HG03280 (cell line): Measurements from ENCODE around the gene ANTXRL.
"Not testable (repeated sequence)": the region's sequence is repeated elsewhere in the genome, so short reads cannot be mapped to it uniquely, and the experiment has no call there.

Experiments used
- ATAC-seq: cut with Tn5 transposase; IDR thresholded peaks from one replicate; pipeline ENCODE4 v1.9.1; 2021; ENCODE audit warnings: mild to moderate bottlenecking, moderate library complexity; ENCODE audit not compliant: unreplicated experiment

The ANTXRL gene

DNA sequence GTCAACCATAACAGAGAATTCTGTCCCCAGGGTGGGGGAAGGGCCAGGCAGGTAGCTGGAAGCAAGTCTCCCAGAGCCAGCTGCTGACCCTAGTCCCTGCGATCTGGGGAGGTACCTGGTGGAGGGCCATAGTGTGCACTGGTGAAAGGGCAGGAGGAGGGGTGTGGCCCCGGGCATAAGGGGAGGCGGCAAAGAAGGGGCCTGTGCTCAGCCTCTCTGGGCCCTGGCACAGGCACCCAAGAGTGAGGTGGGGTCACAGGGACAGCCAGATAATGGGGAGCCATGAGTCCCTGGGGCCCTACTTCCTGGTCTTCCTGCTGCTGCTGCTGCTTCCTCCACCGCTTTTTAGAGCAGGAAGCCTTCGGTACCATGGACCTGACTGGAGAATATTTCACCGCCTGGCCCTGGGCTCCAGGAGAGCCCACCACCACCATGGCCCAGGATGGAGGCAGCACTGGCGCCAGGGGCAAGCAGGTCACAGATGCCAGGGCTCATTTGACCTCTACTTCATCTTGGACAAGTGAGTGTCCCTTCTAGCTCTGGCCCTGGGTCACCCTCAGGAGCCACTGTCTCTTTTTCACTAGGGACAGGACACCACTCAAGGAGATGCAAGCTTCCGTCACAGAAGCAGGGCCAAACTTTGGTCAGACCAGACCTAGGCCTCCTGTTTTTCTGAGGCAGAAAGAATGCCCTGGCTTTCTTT is at the start of gene ANTXRL:
ANTXRL (plus strand) TSS at position 7 of the 703 bp plus-strand sequence; CDS start at position 273, 266 bp downstream.
- ATAC-seq, result no peak

DNA sequence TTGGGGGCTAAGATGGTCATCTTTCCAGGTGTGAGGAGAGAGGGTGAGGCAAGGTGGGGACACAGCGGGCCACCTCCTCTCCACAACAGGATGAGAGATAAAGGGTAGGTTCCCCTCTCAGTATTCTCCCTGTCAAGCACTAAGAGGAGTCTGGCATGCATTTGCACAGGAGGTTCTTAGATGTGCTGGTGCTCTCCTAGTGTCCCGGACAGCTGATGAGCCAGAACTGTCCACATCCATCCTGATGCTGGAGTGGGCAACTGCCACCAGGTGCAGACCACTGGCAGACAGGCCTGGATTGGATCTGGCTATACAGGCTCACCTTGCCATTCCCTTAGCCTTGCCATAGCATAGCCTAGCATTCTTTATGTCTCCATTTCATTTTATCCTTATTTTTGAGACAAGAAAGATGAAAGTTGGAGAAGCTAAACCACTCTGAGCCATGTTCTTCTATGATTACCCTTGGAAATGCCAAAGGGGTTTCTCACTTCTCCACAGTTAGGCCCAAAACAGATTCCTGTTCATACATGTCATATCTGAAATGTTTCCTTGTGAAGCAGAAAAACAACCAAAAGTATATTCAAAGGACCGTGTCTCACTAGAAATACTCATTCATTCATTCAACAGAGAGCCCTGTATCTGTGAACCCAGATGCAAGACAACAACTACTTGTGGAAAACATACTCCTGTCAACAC is 48.8 kb upstream of the ANTXRL start:
- ATAC-seq, result no peak

GRCh38 chr10:46239247-46239646 is 47.5 kb upstream of the ANTXRL start:
- ATAC-seq, result no peak

DNA sequence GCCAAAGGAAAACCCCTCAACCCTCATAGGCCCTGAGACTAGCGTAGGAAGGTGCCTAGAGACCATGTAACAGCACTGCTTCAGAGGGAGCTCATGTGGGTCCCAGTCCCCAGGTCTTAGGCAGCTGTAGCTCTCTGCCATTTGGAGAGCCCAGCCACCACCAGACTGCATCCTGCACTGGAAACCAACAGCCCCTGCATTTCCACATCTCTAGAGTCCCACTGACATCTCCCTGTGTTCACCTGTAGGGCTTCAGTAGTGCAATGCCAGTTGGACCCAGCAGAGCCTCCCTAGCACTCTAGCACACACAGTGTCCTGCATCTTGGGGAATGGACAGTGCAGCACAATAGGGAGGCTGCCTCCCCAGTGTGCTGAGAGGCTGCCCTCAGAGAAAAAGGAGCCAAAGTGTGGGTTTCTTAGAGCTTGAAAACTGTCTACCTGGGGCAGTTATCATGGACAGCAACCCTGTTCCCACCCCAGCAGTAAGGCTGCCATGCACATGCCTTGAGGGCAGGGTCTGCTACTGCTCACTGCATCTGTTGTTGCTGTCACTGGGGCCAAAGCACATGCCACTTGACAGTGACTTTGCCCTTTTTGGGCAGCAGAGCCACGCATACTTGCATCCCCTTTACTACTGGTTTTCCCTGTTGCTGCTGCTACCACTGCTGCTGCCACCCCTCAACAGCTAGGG is 46.7 kb upstream of the ANTXRL start:
- ATAC-seq, result no peak

- no peak for ATAC-seq
Measured at GRCh38 chr10:46240684-46241565, 45.9 kb upstream of the ANTXRL start.

DNA sequence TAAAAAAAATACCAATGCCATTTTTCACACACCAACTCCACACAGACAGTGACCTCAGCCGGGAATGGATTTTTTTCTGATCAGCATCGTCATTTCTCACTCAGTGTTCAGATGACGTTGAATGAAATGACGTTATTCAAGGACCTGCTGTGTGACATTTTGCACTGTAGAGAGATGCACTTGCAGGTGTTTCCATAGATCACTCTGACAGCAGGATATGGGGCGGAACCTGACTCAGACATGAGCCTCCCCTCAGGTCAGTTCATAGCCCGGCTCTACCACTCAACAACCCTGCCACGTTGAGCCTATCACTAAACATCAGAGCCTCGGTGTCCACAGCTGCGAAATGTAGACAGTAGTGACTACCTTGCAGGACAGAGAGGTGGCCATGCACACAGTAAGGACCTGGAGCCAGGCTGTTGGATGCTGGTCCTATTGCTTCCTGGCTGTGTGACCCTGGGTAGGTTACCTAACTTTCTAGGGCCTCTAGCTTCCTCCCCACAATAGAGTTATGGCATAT is 41.4 kb upstream of the ANTXRL start:
- no peak for ATAC-seq

DNA sequence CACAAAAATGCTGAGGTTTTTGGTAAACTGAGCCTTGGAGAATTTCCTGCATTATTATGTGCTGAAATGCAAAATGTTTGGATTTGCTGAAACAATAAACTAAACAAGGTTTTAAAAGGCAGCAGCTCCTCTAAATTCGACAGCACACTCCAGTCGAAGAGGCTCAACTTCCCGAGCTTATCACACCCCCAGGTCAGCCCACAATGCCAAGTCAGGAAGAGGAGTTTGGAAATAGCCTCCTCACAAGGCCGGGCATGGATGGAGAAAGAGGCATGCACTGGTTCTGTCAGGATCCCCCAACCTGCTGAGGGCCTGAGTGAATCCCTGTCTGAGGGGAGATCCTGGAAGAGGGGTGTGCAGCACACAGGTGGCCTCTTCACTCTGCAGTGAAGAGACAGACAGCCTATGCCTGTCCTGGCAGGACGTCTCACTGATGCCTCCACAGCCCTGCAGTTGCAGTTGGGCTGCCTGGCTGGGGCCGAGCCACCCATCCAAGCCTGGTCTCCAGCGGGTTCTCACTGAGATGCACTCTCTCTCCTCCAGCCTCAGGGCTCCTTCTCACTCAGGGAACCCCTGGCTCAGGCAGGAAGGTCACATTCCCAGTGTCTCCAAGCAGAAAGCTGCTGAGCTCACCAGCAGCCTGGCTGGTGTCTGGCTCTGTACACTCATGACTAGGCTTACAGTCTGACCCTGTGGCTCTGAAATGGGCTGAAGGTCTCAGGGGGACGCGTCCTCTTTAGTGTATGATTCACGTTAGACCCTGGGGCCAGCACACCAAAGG is 40.2 kb upstream of the ANTXRL start:
- not testable (repeated sequence) for ATAC-seq

DNA sequence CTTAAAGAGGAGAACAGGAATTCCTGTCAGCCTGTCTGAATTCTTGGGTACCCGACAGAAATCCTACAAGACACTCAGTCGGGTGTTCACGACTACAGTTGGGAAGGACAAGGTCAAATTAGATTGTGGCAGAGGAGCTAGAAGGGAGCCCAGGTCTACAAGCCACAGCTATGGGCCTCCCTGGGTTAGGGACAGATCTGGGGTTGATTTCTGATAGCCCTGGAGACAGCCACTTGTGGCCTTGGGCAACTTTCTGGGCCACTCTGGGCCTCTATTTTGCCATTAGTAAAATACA is 39.7 kb upstream of the ANTXRL start:
- ATAC-seq, result no peak

DNA sequence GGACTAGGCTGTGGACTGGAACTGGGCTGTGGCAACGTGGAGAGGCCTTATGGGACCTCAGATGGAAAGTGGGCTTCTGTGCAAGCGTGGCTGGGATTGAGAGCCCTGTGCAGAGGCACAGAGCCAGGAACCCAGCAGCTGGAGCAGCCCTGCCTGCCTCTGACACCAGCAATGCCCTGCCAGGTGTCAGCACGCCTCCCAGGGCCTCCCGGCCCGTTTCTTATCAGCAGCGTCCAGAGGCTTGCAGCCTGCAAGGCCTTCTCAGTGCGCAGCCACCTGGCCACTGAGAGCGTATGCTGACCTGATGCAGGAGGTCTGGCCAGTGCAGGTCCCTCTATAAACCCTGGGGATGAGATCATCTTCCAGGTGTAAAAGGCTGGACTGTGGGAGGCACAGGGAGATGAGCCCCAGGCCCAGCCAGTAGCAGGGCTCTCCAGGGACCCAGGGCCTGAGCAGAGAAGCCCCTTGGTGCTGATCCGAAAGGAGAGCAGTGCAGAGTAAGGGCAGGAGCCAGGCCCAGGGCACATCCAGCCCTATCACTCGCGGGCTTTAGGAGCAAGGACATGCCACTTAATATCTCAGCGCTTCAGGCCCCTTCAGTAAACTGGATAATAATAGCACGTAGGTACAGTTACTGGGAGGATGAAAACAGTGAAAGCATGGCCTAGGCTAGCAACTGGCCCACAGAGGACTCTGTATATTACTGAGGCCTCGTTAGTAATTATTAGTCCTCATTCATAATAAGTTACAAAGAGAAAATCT is 38.8 kb upstream of the ANTXRL start:
- no peak for ATAC-seq

DNA sequence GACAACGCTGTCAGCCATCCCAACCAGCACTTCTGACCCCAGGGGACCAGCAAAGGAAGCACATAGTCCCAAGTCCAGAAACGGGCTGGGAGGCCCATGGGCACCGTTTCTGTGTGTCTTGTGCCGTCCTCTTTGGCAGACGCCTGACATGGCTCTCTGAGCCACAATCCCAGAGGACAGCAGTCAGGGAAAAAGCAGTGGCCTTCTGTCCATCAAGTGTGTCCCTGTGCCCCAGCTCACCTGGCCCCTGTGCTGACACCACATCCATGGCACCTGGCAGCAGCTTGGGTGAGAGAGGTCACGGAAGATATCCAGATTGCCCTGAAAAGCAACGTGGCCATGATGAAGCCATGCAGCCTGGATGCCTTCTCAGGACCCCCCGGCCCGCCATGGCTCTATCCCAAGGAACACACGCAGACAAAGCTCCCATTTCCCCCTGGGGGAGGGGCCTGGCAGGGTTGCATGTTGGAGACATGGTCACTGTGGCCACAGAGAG is 38.1 kb upstream of the ANTXRL start:
- ATAC-seq, result no peak

GRCh38 chr10:46249617-46250344 is 37.0 kb upstream of the ANTXRL start:
- not testable (repeated sequence) for ATAC-seq

GRCh38 chr10:46250481-46250880 is 36.3 kb upstream of the ANTXRL start:
- ATAC-seq, result no peak

- no peak for ATAC-seq
Measured at GRCh38 chr10:46250898-46251856, 35.6 kb upstream of the ANTXRL start.

- ATAC-seq, result no peak
Measured at GRCh38 chr10:46251857-46252847, 34.6 kb upstream of the ANTXRL start.

- no peak for ATAC-seq
Measured at GRCh38 chr10:46253076-46254006, 33.5 kb upstream of the ANTXRL start.
